G401 (cell line): ENCODE measurements around the gene SLC24A4. TPM values are rescaled to one million over a fixed set of nuclear protein-coding genes. Genes with fewer than 3 reads are reported as not detected.

ENCODE experiments used
- DNase-seq: peaks from one replicate; pipeline ENCODE4 v3.0.0-alpha.2; 2015; ENCODE audit warnings: low spot score
- in situ Hi-C: cut with HindIII; loops from 2 replicates; pipeline ENCODE4 v1.10.0; 2016; ENCODE audit warnings: low sequenced_read_pairs, mixed read lengths
- total RNA-seq: library from RNA; depleted of rRNA; stranded (reverse); fragments of >200 nt; shearing (Covaris generic); gene quantifications from 2 replicates; pipeline ENCODE4 v1.2.3, GENCODE V29; 2014

SLC24A4 gene
- total RNA-seq, 1 experiment from 2014 or later: not detected

GRCh38 chr14:92505826-92506225 lies 182.9 kb downstream of the SLC24A4 start:
- in situ Hi-C loops: no loop called here
- DNase-seq: no peak

GRCh38 chr14:92506231-92506630 lies 183.3 kb downstream of the SLC24A4 start:
- in situ Hi-C loops: no loop called here
- DNase-seq: no peak

- peak; percentile 68 for DNase-seq
- in situ Hi-C loops: no loop called here
These were observed 184.3 kb downstream of the SLC24A4 start for GRCh38 chr14:92507174-92507768.

- DNase-seq: no peak
- in situ Hi-C loops: no loop called here
These were observed 188.0 kb downstream of the SLC24A4 start for GRCh38 chr14:92510972-92511371.

GRCh38 chr14:92511453-92512238 lies 188.7 kb downstream of the SLC24A4 start:
- in situ Hi-C loops: no loop called here
- DNase-seq: no peak

GRCh38 chr14:92512807-92513203 lies 189.8 kb downstream of the SLC24A4 start:
- DNase-seq: no peak
- in situ Hi-C loops: no loop called here

GRCh38 chr14:92513204-92513965 lies 190.4 kb downstream of the SLC24A4 start, which contains the start of gene RIN3:
Gene RIN3 (plus strand): TSS chr14:92513781. CDS start chr14:92513933, 152 bp downstream.
- in situ Hi-C loops: no loop called here
- no peak for DNase-seq

- no peak for DNase-seq
- in situ Hi-C loops: no loop called here
These were observed 191.2 kb downstream of the SLC24A4 start for GRCh38 chr14:92513966-92514843.

- in situ Hi-C loops: no loop called here
- DNase-seq: no peak
These were observed 192.0 kb downstream of the SLC24A4 start for GRCh38 chr14:92514844-92515514.

GRCh38 chr14:92515546-92516343 lies 192.8 kb downstream of the SLC24A4 start:
- DNase-seq: no peak
- in situ Hi-C loops: no loop called here

GRCh38 chr14:92516344-92516965 lies 193.5 kb downstream of the SLC24A4 start:
- in situ Hi-C loops: no loop called here
- no peak for DNase-seq

- in situ Hi-C loops: no loop called here
These were observed 194.1 kb downstream of the SLC24A4 start for GRCh38 chr14:92516966-92517506.

GRCh38 chr14:92517761-92518160 lies 194.8 kb downstream of the SLC24A4 start:
- no peak for DNase-seq
- in situ Hi-C loops: no loop called here

More at GRCh38 chr14:92516966-92517506, 194.1 kb downstream of the SLC24A4 start:
- DNase-seq: peak; percentile 69

- in situ Hi-C loops: no loop called here
These were observed 196.5 kb downstream of the SLC24A4 start for GRCh38 chr14:92519246-92520101.

GRCh38 chr14:92520102-92521057 lies 197.4 kb downstream of the SLC24A4 start:
- in situ Hi-C loops: no loop called here
- DNase-seq: no peak

More at GRCh38 chr14:92519246-92520101, 196.5 kb downstream of the SLC24A4 start:
- no peak for DNase-seq
